GM20431 (cell line): Measurements from ENCODE around the gene RAD51.

ENCODE experiments used
- in situ Hi-C: fragments of 300-500 bp; cut with MseI, MboI; formaldehyde crosslinking; loops from one replicate; pipeline ENCODE4 v1.15.0; 2020; ENCODE audit warnings: low sequenced_read_pairs; ENCODE audit not compliant: unreplicated experiment

The RAD51 gene

DNA sequence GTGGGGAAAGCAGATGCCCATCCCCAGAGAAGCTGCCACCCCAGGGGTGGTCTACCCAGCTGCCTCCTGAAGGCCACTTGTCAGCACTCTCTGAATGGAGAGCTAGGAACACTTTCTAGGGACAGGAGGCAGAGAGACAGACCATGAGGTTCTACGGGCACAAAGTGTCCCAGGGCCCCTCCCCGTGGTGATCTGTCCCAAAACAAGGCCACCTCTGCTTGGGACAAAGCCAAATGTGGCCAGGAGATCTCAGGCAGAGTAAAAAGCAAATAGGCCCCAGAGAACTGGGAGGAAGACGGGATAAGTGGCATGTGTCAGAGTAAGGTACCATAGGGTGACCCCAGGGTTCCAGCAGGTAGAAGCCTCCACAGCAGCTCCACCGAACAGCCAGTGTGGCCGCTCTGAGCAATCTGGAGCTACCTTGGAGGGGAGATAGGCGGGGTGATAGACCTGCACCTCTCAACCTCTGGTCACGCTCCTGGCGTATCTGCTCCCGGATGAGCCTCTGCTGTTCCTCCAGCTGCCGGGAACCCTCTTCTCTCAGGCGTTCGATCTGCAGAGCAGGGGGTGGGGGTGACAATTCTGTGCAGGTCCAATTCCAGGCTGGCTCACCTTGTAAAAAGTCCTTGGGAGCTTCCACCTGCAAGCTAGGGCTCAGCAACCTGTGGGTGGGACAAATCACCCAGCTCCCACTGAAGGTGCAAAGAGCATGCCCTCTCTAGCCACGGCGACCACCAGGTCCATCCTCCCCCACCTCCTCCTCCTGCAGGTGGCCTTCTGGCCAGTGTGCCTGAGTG lies 81.0 kb downstream of the RAD51 start:
- in situ Hi-C loops, result no loop called here

DNA sequence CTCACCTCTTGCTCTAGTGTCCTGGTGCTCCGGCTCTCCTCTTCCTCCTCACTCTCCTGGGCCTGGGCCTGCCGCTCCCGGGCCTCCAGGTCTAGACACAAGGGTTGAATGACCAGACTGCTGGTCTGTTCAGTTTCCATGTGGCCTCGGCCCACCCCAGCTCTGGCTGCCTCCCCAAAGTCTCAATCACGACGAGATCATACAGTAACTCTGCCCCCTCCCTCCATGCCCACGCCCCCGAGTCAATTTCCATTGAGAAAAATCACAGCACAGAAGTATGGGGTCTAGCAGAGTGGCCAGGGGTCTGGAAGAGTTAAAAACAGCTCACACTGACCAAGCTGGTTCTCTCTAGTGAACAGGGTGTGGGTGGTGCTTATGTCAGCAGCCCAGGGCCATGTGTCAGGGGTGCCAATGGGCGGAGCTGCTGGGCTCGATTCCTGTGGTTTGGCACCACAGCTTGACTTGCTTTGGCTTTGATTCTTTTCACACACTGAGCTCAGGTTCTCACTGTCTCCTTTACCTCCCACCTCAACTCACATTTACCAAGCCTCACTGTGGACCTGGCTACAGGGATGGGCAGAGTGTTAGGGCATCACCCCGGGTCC lies 81.7 kb downstream of the RAD51 start:
- in situ Hi-C loops, result no loop called here
